ENCODE data around the gene SCRN2.

SCRN2 gene

DNA sequence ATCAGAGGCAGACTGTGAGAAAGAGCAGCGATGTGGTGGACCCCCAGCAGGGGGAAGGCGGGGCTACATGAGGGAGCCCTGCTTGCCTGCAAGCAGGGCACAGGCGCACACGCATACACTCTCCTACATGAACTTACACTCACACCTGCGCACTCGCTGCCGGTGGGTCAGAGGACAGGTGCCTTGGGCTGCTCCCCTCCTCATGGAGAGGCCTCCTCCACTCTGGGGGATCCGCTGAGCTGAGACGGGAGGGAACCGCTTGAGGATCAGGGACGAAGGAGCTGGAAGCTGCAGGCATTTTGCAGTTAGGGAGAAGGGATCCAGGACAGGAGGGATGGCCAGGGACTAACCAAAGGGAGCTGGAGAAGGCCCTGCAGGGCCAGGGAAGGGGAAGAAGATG lies 33.7 kb downstream of the SCRN2 start:
- no peak for TF ChIP-seq CSDC2 (CRISPR knock-in tag; IDR thresholded peaks at IDR 0.05)
- TF ChIP-seq, protein P1, sequence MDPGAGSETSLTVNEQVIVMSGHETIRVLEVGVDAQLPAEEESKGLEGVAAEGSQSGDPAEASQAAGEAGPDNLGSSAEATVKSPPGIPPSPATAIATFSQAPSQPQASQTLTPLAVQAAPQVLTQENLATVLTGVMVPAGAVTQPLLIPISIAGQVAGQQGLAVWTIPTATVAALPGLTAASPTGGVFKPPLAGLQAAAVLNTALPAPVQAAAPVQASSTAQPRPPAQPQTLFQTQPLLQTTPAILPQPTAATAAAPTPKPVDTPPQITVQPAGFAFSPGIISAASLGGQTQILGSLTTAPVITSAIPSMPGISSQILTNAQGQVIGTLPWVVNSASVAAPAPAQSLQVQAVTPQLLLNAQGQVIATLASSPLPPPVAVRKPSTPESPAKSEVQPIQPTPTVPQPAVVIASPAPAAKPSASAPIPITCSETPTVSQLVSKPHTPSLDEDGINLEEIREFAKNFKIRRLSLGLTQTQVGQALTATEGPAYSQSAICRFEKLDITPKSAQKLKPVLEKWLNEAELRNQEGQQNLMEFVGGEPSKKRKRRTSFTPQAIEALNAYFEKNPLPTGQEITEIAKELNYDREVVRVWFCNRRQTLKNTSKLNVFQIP (CRISPR knock-in tag; IDR thresholded peaks at IDR 0.05; ENCODE audit: borderline replicate concordance, low read depth), result no peak
- no peak for TF ChIP-seq ZNF8 (CRISPR knock-in tag; IDR thresholded peaks at IDR 0.05)
- TF ChIP-seq, protein P2, sequence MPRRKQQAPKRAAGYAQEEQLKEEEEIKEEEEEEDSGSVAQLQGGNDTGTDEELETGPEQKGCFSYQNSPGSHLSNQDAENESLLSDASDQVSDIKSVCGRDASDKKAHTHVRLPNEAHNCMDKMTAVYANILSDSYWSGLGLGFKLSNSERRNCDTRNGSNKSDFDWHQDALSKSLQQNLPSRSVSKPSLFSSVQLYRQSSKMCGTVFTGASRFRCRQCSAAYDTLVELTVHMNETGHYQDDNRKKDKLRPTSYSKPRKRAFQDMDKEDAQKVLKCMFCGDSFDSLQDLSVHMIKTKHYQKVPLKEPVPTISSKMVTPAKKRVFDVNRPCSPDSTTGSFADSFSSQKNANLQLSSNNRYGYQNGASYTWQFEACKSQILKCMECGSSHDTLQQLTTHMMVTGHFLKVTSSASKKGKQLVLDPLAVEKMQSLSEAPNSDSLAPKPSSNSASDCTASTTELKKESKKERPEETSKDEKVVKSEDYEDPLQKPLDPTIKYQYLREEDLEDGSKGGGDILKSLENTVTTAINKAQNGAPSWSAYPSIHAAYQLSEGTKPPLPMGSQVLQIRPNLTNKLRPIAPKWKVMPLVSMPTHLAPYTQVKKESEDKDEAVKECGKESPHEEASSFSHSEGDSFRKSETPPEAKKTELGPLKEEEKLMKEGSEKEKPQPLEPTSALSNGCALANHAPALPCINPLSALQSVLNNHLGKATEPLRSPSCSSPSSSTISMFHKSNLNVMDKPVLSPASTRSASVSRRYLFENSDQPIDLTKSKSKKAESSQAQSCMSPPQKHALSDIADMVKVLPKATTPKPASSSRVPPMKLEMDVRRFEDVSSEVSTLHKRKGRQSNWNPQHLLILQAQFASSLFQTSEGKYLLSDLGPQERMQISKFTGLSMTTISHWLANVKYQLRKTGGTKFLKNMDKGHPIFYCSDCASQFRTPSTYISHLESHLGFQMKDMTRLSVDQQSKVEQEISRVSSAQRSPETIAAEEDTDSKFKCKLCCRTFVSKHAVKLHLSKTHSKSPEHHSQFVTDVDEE (CRISPR knock-in tag; IDR thresholded peaks at IDR 0.05), result no peak
- TF ChIP-seq, protein P3, sequence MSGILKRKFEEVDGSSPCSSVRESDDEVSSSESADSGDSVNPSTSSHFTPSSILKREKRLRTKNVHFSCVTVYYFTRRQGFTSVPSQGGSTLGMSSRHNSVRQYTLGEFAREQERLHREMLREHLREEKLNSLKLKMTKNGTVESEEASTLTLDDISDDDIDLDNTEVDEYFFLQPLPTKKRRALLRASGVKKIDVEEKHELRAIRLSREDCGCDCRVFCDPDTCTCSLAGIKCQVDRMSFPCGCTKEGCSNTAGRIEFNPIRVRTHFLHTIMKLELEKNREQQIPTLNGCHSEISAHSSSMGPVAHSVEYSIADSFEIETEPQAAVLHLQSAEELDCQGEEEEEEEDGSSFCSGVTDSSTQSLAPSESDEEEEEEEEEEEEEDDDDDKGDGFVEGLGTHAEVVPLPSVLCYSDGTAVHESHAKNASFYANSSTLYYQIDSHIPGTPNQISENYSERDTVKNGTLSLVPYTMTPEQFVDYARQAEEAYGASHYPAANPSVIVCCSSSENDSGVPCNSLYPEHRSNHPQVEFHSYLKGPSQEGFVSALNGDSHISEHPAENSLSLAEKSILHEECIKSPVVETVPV (CRISPR knock-in tag; IDR thresholded peaks at IDR 0.05), result no peak
- no peak for TF ChIP-seq ESRRG (CRISPR knock-in tag; IDR thresholded peaks at IDR 0.05)
- no peak for TF ChIP-seq ZNF70 (CRISPR knock-in tag; IDR thresholded peaks at IDR 0.05)
- TF ChIP-seq PPARA (CRISPR knock-in tag; IDR thresholded peaks at IDR 0.05; ENCODE audit: borderline replicate concordance), result no peak
- TF ChIP-seq OSR1 (CRISPR knock-in tag; IDR thresholded peaks at IDR 0.05), result no peak
- no peak for TF ChIP-seq ISL1 (CRISPR knock-in tag; IDR thresholded peaks at IDR 0.05)
- no peak for TF ChIP-seq GLIS3 (CRISPR knock-in tag; IDR thresholded peaks at IDR 0.05)
- no peak for TF ChIP-seq TOX (CRISPR knock-in tag; IDR thresholded peaks at IDR 0.05; ENCODE audit: borderline replicate concordance)
- TF ChIP-seq ZC3H10 (CRISPR knock-in tag; IDR thresholded peaks at IDR 0.05), result no peak
- no peak for TF ChIP-seq ZFP30 (CRISPR knock-in tag; IDR thresholded peaks at IDR 0.05)
- TF ChIP-seq ZNF565 (CRISPR knock-in tag; conservative IDR thresholded peaks at IDR 0.05; ENCODE audit: low read depth), result no peak
- TF ChIP-seq ARNTL (CRISPR knock-in tag; IDR thresholded peaks at IDR 0.05; ENCODE audit: borderline replicate concordance, low read depth), result no peak
- no peak for ATAC-seq

DNA sequence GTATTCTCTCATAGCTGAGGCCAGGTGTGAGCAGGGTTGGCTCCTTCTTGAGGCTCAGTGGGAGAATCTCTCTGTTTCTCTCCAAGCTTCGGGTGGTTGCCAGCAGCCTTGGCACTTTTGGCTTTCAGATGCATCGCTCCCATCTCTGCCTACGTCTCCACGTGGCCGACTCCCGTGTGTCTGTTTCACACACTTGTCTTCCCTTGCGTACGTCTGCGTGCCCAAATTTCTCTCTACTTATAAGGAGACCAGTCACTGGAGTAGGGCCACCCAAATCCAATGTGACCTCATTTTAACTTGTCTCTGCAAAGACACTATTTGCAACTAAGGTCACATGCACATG lies 34.2 kb downstream of the SCRN2 start:
- no peak for TF ChIP-seq ISL1 (CRISPR knock-in tag; IDR thresholded peaks at IDR 0.05)
- TF ChIP-seq RARB (CRISPR knock-in tag; IDR thresholded peaks at IDR 0.05), result no peak
- TF ChIP-seq, protein P2 (CRISPR knock-in tag; IDR thresholded peaks at IDR 0.05), result no peak
- no peak for ATAC-seq

DNA sequence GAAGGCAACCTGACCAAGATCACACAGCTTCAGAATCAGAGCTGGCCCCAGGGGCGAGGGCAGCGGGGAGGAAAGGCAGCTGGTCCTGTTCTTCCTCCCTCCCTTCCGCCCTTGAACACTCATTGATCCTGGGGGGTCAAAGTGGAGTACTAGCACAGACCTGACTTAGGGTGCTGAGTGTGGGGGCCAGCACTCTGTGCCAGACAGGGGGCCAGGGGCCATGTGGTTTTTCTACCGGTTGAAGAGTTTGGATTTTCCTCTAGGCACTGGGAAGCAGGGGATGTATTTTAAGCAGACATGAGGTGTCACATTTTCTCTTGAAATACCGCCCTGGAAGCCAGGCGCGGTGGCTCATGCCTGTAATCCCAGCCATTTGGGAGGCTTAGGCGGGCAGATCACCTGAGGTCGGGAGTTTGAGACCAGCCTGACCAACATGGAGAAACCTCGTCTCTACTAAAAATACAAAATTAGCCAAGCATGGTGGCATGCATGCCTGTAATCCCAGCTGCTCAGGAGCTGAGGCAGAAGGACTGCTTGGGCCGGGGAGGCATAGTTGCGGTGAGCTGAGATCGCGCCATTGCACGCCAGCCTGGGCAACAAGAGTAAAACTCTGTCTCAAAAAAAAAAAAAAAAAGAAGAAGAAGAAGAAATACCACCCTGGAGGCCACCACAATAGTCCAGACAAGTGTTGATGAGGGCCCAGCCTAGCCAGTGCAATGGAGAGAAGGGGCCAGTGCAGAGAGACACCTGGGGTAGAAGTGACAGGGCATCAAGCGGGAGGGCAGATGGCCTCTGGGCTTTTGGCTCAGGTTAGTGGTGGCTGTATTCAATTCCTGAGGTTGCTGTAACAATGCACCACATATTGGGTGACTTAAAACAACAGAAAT lies 34.8 kb downstream of the SCRN2 start:
- TF ChIP-seq, protein P4, sequence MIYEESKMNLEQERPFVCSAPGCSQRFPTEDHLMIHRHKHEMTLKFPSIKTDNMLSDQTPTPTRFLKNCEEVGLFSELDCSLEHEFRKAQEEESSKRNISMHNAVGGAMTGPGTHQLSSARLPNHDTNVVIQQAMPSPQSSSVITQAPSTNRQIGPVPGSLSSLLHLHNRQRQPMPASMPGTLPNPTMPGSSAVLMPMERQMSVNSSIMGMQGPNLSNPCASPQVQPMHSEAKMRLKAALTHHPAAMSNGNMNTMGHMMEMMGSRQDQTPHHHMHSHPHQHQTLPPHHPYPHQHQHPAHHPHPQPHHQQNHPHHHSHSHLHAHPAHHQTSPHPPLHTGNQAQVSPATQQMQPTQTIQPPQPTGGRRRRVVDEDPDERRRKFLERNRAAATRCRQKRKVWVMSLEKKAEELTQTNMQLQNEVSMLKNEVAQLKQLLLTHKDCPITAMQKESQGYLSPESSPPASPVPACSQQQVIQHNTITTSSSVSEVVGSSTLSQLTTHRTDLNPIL (CRISPR knock-in tag; IDR thresholded peaks at IDR 0.05; ENCODE audit: low read depth), result no peak
- TF ChIP-seq, protein P1 (CRISPR knock-in tag; IDR thresholded peaks at IDR 0.05; ENCODE audit: borderline replicate concordance, low read depth), result no peak
- TF ChIP-seq GLIS3 (CRISPR knock-in tag; IDR thresholded peaks at IDR 0.05) (no peak), BACH2 (CRISPR knock-in tag; IDR thresholded peaks at IDR 0.05; ENCODE audit: borderline replicate concordance) (no peak), TCF4 (CRISPR knock-in tag; IDR thresholded peaks at IDR 0.05; ENCODE audit: borderline replicate concordance) (no peak), ISL1 (CRISPR knock-in tag; IDR thresholded peaks at IDR 0.05) (no peak), ZNF565 (CRISPR knock-in tag; conservative IDR thresholded peaks at IDR 0.05; ENCODE audit: low read depth) (no peak), ESRRG (CRISPR knock-in tag; IDR thresholded peaks at IDR 0.05) (no peak), SNAI2 (CRISPR knock-in tag; IDR thresholded peaks at IDR 0.05) (no peak), ZNF70 (CRISPR knock-in tag; IDR thresholded peaks at IDR 0.05) (no peak), PPARA (CRISPR knock-in tag; IDR thresholded peaks at IDR 0.05; ENCODE audit: borderline replicate concordance) (no peak), OSR1 (CRISPR knock-in tag; IDR thresholded peaks at IDR 0.05) (no peak), RARB (CRISPR knock-in tag; IDR thresholded peaks at IDR 0.05) (no peak)
- TF ChIP-seq, protein P3 (CRISPR knock-in tag; IDR thresholded peaks at IDR 0.05), result no peak
- ATAC-seq, result no peak

All from SK-N-SH treated with all-trans-retinoic acid at 6 μM for 48 hours (cell line).